HEK293 (cell line): ENCODE measurements around the gene BCAT1.

ENCODE experiments used
- AEBP2 ChIP-seq: fragments of 450-650 bp; formaldehyde crosslinking; IDR thresholded peaks from 2 replicates; pipeline ENCODE4 v1.5.1; 2016; ENCODE audit warnings: missing biosample characterization, missing genetic modification characterization, borderline replicate concordance
- CTCF ChIP-seq: fragments of 450-650 bp; formaldehyde crosslinking; IDR thresholded peaks from 2 replicates; pipeline ENCODE4 v1.5.1; 2016; ENCODE audit warnings: missing biosample characterization, missing genetic modification characterization
- REST ChIP-seq: fragments of 450-650 bp; formaldehyde crosslinking; IDR thresholded peaks from 2 replicates; pipeline ENCODE4 v1.5.1; 2016; ENCODE audit warnings: missing biosample characterization, missing genetic modification characterization
- SP2 ChIP-seq: fragments of 450-650 bp; formaldehyde crosslinking; IDR thresholded peaks from 2 replicates; pipeline ENCODE4 v1.5.1; 2016; ENCODE audit warnings: missing biosample characterization, missing genetic modification characterization
- ZBTB7A ChIP-seq: fragments of 450-650 bp; formaldehyde crosslinking; IDR thresholded peaks from 2 replicates; pipeline ENCODE4 v1.5.1; 2016; ENCODE audit warnings: low read depth, missing biosample characterization, missing genetic modification characterization
- ZFP41 ChIP-seq: fragments of 450-650 bp; formaldehyde crosslinking; IDR thresholded peaks from 2 replicates; pipeline ENCODE4 v1.5.1; 2016; ENCODE audit warnings: missing biosample characterization, missing genetic modification characterization, borderline replicate concordance
- ZNF488 ChIP-seq: fragments of 450-650 bp; formaldehyde crosslinking; IDR thresholded peaks from 2 replicates; pipeline ENCODE4 v1.5.1; 2016; ENCODE audit warnings: missing biosample characterization, missing genetic modification characterization
- ZNF513 ChIP-seq: fragments of 450-650 bp; IDR thresholded peaks from 2 replicates; pipeline ENCODE4 v1.5.1; 2018; ENCODE audit warnings: missing biosample characterization, missing genetic modification characterization
- ZNF777 ChIP-seq: fragments of 450-650 bp; formaldehyde crosslinking; IDR thresholded peaks from 2 replicates; pipeline ENCODE4 v1.5.1; 2017; ENCODE audit warnings: missing biosample characterization, missing genetic modification characterization, borderline replicate concordance
- ZSCAN18 ChIP-seq: fragments of 450-650 bp; formaldehyde crosslinking; IDR thresholded peaks from 2 replicates; pipeline ENCODE4 v1.5.1; 2016; ENCODE audit warnings: missing biosample characterization, missing genetic modification characterization

- TF ChIP-seq CTCF (tag by site-specific recombination) (no peak), ZBTB7A (no peak), ZNF513 (tag by site-specific recombination) (no peak), ZSCAN18 (tag by site-specific recombination) (no peak), ZFP41 (tag by site-specific recombination) (no peak), AEBP2 (tag by site-specific recombination) (no peak), ZNF777 (no peak), REST (tag by site-specific recombination) (no peak), SP2 (no peak), ZNF488 (no peak)
Measured at GRCh38 chr12:24964342-24964741, 15.4 kb upstream of the BCAT1 start.
